HS-5 (cell line): ENCODE results near the gene LTBP3.

ENCODE experiments used
- DNase-seq: peaks from one replicate; pipeline ENCODE4 v3.0.0-alpha.2; 2012; ENCODE audit warnings: low read depth

Gene LTBP3

GRCh38 chr11:65506772-65507505 lies 51.2 kb downstream of the LTBP3 start:
- DNase-seq: peak; percentile 94

- DNase-seq: peak; percentile 38
Measured at GRCh38 chr11:65506290-65506771, 51.8 kb downstream of the LTBP3 start.

- no peak for DNase-seq
Measured at GRCh38 chr11:65505466-65506289, 52.5 kb downstream of the LTBP3 start.

DNA sequence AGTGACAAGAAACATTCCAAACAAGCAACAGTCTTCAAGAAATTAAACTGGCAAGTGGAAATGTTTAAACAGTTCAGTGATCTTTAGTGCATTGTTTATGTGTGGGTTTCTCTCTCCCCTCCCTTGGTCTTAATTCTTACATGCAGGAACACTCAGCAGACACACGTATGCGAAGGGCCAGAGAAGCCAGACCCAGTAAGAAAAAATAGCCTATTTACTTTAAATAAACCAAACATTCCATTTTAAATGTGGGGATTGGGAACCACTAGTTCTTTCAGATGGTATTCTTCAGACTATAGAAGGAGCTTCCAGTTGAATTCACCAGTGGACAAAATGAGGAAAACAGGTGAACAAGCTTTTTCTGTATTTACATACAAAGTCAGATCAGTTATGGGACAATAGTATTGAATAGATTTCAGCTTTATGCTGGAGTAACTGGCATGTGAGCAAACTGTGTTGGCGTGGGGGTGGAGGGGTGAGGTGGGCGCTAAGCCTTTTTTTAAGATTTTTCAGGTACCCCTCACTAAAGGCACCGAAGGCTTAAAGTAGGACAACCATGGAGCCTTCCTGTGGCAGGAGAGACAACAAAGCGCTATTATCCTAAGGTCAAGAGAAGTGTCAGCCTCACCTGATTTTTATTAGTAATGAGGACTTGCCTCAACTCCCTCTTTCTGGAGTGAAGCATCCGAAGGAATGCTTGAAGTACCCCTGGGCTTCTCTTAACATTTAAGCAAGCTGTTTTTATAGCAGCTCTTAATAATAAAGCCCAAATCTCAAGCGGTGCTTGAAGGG lies 53.3 kb downstream of the LTBP3 start:
- DNase-seq: no peak

DNA sequence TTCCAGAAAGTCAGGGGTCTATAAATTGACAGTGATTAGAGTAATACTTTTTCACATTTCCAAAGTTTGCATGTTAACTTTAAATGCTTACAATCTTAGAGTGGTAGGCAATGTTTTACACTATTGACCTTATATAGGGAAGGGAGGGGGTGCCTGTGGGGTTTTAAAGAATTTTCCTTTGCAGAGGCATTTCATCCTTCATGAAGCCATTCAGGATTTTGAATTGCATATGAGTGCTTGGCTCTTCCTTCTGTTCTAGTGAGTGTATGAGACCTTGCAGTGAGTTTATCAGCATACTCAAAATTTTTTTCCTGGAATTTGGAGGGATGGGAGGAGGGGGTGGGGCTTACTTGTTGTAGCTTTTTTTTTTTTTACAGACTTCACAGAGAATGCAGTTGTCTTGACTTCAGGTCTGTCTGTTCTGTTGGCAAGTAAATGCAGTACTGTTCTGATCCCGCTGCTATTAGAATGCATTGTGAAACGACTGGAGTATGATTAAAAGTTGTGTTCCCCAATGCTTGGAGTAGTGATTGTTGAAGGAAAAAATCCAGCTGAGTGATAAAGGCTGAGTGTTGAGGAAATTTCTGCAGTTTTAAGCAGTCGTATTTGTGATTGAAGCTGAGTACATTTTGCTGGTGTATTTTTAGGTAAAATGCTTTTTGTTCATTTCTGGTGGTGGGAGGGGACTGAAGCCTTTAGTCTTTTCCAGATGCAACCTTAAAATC lies 54.0 kb downstream of the LTBP3 start:
- DNase-seq: peak; percentile 52

DNA sequence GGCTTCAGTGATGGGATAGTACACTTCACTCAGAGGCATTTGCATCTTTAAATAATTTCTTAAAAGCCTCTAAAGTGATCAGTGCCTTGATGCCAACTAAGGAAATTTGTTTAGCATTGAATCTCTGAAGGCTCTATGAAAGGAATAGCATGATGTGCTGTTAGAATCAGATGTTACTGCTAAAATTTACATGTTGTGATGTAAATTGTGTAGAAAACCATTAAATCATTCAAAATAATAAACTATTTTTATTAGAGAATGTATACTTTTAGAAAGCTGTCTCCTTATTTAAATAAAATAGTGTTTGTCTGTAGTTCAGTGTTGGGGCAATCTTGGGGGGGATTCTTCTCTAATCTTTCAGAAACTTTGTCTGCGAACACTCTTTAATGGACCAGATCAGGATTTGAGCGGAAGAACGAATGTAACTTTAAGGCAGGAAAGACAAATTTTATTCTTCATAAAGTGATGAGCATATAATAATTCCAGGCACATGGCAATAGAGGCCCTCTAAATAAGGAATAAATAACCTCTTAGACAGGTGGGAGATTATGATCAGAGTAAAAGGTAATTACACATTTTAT lies 54.7 kb downstream of the LTBP3 start:
- DNase-seq: no peak

- DNase-seq: peak; percentile 41
Measured at GRCh38 chr11:65502555-65503367, 55.4 kb downstream of the LTBP3 start.

DNA sequence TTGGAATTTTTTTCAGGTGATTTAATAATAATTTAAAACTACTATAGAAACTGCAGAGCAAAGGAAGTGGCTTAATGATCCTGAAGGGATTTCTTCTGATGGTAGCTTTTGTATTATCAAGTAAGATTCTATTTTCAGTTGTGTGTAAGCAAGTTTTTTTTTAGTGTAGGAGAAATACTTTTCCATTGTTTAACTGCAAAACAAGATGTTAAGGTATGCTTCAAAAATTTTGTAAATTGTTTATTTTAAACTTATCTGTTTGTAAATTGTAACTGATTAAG lies 55.9 kb downstream of the LTBP3 start:
- DNase-seq: no peak

DNA sequence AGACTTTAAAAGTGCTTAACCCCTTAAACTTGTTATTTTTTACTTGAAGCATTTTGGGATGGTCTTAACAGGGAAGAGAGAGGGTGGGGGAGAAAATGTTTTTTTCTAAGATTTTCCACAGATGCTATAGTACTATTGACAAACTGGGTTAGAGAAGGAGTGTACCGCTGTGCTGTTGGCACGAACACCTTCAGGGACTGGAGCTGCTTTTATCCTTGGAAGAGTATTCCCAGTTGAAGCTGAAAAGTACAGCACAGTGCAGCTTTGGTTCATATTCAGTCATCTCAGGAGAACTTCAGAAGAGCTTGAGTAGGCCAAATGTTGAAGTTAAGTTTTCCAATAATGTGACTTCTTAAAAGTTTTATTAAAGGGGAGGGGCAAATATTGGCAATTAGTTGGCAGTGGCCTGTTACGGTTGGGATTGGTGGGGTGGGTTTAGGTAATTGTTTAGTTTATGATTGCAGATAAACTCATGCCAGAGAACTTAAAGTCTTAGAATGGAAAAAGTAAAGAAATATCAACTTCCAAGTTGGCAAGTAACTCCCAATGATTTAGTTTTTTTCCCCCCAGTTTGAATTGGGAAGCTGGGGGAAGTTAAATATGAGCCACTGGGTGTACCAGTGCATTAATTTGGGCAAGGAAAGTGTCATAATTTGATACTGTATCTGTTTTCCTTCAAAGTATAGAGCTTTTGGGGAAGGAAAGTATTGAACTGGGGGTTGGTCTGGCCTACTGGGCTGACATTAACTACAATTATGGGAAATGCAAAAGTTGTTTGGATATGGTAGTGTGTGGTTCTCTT lies 56.5 kb downstream of the LTBP3 start:
- no peak for DNase-seq

GRCh38 chr11:65501186-65501471 lies 57.0 kb downstream of the LTBP3 start:
- no peak for DNase-seq

DNA sequence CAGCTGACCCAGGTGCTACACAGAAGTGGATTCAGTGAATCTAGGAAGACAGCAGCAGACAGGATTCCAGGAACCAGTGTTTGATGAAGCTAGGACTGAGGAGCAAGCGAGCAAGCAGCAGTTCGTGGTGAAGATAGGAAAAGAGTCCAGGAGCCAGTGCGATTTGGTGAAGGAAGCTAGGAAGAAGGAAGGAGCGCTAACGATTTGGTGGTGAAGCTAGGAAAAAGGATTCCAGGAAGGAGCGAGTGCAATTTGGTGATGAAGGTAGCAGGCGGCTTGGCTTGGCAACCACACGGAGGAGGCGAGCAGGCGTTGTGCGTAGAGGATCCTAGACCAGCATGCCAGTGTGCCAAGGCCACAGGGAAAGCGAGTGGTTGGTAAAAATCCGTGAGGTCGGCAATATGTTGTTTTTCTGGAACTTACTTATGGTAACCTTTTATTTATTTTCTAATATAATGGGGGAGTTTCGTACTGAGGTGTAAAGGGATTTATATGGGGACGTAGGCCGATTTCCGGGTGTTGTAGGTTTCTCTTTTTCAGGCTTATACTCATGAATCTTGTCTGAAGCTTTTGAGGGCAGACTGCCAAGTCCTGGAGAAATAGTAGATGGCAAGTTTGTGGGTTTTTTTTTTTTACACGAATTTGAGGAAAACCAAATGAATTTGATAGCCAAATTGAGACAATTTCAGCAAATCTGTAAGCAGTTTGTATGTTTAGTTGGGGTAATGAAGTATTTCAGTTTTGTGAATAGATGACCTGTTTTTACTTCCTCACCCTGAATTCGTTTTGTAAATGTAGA lies 57.6 kb downstream of the LTBP3 start:
- DNase-seq: no peak

DNA sequence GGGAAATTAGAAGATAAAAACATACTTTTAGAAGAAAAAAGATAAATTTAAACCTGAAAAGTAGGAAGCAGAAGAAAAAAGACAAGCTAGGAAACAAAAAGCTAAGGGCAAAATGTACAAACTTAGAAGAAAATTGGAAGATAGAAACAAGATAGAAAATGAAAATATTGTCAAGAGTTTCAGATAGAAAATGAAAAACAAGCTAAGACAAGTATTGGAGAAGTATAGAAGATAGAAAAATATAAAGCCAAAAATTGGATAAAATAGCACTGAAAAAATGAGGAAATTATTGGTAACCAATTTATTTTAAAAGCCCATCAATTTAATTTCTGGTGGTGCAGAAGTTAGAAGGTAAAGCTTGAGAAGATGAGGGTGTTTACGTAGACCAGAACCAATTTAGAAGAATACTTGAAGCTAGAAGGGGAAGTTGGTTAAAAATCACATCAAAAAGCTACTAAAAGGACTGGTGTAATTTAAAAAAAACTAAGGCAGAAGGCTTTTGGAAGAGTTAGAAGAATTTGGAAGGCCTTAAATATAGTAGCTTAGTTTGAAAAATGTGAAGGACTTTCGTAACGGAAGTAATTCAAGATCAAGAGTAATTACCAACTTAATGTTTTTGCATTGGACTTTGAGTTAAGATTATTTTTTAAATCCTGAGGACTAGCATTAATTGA lies 58.3 kb downstream of the LTBP3 start:
- no peak for DNase-seq

DNA sequence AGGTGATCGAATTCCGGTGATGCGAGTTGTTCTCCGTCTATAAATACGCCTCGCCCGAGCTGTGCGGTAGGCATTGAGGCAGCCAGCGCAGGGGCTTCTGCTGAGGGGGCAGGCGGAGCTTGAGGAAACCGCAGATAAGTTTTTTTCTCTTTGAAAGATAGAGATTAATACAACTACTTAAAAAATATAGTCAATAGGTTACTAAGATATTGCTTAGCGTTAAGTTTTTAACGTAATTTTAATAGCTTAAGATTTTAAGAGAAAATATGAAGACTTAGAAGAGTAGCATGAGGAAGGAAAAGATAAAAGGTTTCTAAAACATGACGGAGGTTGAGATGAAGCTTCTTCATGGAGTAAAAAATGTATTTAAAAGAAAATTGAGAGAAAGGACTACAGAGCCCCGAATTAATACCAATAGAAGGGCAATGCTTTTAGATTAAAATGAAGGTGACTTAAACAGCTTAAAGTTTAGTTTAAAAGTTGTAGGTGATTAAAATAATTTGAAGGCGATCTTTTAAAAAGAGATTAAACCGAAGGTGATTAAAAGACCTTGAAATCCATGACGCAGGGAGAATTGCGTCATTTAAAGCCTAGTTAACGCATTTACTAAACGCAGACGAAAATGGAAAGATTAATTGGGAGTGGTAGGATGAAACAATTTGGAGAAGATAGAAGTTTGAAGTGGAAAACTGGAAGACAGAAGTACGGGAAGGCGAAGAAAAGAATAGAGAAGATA lies 59.0 kb downstream of the LTBP3 start, which contains the start of gene MALAT1:
TSS of gene MALAT1 (plus strand) at position 69 of the 736 bp plus-strand sequence.
- DNase-seq: peak; percentile 84

DNA sequence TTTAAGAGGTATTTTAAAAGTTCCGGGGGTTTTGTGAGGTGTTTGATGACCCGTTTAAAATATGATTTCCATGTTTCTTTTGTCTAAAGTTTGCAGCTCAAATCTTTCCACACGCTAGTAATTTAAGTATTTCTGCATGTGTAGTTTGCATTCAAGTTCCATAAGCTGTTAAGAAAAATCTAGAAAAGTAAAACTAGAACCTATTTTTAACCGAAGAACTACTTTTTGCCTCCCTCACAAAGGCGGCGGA lies 59.5 kb downstream of the LTBP3 start:
- DNase-seq: no peak

- no peak for DNase-seq
Measured at GRCh38 chr11:65498042-65498726, 60.0 kb downstream of the LTBP3 start.

DNA sequence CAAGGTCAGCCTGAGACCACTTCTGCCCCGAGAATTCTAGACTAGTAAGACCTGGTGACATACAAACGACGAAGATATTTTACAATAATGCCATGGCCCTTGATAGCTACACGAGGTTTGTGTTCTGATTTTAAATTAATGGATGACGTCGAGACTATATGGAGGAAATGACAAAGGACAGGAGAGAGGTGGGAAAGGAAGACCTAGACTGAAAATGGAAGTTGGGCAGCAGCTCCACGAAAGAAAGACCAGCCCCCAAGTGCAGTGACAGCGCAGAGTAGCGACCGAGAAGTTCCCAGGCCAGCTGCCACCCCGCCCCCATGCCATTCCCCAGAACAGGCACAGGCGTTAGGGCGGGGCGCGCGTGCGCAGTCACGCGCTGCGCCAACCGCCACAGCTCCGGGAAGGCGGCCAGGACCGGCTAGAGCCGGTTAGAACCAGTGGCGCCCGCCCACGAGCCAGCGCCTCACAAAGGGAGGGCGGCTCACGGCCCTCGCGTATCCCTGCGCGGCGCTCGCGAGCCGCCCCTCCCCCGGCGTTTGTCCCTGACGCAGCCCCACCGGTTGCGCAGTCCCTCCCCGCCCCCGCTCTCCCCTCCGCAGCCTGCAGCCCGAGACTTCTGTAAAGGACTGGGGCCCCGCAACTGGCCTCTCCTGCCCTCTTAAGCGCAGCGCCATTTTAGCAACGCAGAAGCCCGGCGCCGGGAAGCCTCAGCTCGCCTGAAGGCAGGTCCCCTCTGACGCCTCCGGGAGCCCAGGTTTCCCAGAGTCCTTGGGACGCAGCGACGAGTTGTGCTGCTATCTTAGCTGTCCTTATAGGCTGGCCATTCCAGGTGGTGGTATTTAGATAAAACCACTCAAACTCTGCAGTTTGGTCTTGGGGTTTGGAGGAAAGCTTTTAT lies 60.8 kb downstream of the LTBP3 start:
- DNase-seq: peak; percentile 89
